ENCODE data around the gene CRHR2.

CRHR2 gene

DNA sequence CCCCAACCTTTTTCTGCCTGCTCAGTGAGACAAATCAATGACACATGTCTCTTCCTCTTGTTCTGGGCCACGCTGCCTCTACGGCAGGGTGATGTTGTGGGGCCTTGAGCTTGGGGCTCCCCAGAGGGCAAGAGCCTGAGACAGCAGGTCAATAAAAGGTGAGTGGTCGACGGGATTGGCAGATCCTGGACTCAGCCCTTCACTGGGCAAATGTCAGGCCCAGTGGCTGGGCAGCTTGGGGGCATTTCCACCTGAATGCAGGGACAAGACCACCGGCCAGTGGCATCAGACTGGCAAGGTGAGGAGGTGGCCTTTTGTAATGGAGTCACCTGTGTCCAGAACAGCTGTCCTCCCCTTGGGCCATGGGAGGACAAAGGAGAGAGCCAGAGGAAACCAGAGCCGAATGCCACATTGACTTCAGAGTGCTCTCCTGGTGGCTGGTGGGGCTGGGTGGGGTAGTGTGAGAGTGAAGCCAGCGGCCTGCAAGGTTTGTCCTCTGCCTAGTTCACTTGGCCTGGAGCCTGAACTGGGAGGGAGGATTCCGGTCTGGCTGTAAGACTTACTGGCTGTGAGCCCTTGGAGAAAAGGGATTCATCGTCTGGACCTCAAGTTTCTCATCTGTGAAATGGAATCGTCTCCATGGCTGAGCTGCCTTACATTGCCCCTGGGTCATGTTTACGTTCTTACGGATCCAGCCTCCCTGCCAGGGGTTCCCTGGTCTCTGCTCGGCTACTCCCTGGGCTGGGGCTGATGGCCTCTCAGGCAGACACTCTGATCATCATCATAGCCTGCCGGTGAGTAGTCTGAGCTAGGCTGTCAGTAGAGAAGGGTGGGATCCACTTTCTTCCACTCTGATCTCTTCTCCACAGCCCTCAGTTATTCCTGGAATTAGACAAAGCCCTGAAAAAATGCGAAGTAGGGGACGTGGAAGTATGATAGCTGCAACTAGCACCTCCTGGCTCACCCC is 25.4 kb upstream of the CRHR2 start:
- DNase-seq (ENCODE audit: low read depth in 1 of 2, low spot score in 1 of 2): no peak

DNA sequence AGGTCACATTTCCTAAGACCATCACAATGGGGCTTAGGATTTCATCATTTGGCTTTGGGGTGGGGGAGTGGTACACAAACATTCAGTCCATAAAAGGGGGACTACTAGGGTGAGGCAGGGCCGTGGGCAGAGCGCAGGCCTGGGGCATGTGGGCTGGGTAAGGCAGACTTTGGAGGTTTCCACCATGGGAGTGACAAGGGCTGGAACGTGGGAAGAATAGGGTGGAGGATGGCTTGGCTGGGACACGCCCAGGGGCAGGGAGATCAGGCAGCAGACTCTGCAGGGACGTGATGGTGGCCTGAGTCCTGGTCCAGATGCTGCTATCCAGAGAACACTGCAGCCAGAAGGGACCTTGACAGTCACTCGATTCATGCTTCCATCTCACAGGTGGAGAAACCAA is 24.7 kb upstream of the CRHR2 start:
- DNase-seq (ENCODE audit: low read depth in 1 of 2, low spot score in 1 of 2): no peak

DNA sequence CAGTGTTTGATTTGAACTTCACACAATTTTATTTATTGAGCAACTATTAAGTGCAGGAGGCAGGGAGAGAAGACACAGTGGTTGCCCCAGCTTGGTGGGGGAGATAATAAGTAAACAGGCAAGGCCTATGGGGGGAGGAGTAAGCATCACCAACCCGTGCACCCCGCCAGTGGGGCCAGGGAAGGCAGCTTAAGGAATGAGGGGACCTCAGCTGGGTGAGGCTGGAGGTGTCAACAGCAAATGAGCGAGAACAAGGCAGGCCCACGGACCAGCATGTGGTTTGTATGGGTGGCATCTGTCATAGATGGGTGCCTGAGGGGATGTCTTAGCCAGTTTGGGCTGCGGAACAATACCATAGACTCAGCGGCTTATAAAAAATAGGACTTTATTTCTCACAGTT is 24.1 kb upstream of the CRHR2 start:
- no peak for DNase-seq (ENCODE audit: low read depth in 1 of 2, low spot score in 1 of 2)

DNA sequence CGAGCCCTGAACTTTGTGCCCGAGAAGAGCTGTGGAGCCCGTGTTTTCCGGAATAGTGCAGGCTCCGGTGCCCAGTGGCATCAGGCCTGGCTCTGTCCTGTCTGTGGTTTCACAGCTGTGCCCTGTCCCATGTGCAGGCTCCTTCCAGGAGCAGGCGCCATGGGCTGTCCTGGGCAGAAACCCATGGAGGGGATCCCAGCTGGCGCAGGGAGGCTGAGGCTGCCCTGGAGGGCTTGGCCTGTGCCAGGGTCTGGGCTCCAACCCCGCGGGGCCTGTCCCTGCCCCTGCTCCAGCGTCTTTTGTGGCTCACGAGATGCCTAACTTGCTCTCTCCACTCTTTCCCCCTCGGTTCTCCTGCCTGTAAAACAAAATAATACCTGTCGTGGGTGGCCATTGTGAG is 23.3 kb upstream of the CRHR2 start:
- DNase-seq (ENCODE audit: low read depth in 1 of 2, low spot score in 1 of 2): no peak

DNA sequence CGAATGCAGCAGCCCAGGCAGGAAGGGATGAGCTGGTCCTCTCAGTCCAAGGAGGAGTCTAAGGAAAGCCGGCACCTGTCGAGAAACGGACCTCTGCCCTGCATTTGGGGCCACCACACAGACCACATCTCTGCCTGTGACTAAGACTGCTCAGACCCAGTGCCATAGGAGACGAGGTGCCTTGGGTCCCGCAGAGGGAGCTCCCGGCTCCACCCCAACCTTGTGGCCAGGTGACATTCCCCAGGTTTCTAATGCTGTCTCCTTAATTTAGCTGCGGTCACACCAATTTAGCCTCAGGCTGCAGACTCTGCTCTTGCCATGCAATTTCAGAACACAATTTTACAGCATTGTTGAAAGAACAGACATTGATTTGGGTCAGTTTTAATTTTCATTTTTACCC is 22.8 kb upstream of the CRHR2 start:
- DNase-seq (ENCODE audit: low read depth in 1 of 2, low spot score in 1 of 2): no peak

DNA sequence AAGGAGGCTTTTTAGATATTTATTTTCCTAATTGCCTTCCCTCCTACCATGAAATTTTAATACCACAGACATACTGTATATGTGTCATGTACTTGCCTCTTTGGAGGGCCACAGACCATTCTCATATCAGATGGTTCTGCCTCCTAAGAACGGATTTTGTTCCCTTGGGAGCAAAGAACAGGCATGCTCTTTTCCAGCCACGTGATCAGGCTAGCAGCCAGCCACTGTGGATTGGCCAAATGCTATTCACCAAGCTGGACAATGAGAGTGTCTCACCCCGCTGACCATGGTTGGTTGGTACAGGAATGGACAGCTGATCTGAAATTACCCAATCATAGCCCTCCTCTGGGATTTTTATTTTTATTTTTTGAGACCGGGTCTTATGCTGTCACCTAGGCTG is 21.5 kb upstream of the CRHR2 start:
- no peak for DNase-seq (ENCODE audit: low read depth in 1 of 2, low spot score in 1 of 2)

DNA sequence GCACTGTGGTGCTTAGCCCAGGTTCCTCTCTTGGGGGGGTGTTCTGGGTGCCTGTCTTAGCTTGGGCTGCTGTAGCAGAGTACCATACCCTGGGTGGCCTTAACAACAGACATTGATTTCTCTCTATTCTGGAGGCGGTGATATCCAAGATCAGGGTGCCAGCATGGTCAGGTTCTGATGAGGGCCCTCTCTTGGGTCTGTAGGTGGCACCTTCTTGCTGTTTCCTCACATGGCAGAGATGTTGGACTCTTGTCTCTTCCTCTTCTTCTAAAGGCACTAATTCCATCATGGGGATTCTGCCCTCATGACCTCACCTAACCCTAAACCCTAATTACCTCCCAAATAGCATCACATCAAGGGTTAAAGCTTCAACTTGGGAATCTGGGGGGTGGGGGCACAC is 19.9 kb upstream of the CRHR2 start:
- DNase-seq (ENCODE audit: low read depth in 1 of 2, low spot score in 1 of 2): no peak

DNA sequence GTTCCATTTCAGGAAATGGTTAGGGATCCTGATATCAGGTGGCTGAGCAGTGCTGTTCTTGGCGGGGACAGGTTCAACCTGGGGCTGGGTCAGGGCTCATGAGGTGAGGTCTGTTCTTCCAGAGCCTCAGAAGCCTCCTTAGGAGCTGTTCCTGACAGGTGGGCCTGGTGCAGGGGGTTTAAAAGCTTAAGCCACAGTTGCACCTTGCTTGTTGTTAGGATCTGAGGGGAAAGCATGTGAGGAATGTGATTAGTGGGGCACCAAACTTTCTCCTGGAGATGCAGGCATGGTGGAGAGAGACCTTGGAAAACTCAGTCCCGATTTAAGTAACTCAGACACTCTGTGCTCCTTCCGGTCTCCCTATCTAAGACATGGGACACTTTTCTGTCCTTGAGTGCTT is 18.7 kb upstream of the CRHR2 start:
- no peak for DNase-seq (ENCODE audit: low read depth in 1 of 2, low spot score in 1 of 2)

DNA sequence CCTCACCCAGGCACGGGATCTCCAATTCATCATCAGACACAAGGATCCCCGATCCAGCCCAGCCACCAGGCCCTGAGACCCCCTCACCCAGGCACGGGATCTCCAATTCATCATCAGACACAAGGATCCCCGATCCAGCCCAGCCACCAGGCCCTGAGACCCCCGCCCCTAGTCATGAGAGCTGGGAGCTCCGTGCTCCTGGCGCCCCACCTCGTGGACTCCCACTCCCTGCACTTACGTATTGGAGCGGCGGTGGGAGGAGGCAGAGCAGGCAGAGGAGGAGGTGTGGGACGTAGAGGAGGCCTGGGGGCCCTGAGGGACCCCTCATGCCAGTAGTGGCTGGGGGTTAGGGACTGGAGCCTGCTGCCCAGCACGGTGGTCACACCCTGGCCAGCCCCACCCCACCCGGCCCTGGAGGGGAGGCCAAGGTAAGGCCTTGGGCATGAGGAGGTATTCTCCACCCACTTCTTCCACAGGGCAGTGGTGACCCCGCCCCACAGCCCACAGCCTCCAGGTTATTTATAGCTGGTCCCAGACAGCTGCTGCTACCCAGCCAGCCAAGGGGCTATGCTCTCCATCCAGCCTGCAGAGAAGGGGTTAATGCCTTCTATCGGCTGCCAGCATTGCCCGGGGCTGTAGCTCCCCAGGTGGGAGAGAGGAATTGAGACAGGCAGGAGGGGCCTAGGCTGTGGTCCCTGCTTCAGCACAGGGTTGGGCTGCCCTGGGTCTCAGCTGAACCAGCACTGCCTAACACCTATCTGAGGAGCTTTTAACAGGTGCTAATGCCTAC is 17.6 kb upstream of the CRHR2 start:
- no peak for DNase-seq (ENCODE audit: low read depth in 1 of 2, low spot score in 1 of 2)

DNA sequence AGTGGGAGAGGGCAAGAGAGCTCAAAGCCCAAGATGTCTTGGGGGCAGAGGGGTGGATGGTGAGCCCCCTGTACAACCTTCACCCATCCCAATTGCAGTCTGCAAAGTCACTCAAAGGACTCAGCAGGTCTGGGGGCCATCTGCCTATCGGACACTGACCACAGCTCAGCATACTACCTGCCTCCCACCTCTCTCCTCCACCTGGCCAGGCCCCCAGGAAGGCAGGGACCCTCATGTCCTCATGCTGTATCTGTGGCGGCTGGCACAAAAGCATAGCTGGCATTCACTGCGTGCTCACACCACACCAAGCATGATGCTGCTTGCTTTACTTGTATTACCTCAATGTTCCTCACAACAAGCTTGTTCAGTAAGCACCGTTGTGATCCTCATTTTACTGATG is 16.2 kb upstream of the CRHR2 start:
- DNase-seq (ENCODE audit: low read depth in 1 of 2, low spot score in 1 of 2): no peak

DNA sequence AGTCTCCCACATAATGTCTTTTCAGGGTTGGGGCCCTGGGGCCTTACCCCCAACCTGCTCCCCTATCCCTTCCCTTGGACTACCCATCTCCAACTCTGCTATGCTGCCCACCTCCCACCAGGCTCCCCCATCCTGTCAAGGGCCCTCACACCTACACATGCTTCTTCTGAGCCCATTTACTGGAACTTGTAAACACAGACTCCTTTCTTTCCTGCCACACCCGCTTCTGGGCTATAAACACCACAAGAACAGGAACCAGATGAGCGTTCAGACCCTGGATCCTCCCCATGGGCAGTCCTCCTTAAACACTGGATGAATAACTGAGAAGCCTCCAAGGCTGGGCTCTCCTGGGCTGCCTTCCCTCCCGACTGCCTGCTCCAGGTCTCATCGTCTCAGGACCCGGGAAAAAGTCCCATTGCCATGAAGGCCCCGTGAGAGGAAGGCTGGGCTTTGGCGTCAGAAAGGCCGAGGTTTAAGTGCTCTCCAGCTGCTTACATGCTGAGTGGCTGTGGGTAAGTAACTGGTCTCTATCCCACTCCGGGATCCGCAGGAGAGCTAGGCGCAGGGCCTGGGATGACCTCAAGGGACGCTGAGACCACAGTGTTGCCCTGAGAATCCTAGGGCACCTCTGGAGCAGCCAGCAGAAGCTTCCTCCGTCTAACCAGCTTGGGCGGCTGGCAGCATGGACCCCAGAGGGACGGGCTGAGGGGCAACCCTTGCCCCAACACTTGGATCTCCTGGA is 15.6 kb upstream of the CRHR2 start:
- DNase-seq (ENCODE audit: low read depth in 1 of 2, low spot score in 1 of 2): no peak

DNA sequence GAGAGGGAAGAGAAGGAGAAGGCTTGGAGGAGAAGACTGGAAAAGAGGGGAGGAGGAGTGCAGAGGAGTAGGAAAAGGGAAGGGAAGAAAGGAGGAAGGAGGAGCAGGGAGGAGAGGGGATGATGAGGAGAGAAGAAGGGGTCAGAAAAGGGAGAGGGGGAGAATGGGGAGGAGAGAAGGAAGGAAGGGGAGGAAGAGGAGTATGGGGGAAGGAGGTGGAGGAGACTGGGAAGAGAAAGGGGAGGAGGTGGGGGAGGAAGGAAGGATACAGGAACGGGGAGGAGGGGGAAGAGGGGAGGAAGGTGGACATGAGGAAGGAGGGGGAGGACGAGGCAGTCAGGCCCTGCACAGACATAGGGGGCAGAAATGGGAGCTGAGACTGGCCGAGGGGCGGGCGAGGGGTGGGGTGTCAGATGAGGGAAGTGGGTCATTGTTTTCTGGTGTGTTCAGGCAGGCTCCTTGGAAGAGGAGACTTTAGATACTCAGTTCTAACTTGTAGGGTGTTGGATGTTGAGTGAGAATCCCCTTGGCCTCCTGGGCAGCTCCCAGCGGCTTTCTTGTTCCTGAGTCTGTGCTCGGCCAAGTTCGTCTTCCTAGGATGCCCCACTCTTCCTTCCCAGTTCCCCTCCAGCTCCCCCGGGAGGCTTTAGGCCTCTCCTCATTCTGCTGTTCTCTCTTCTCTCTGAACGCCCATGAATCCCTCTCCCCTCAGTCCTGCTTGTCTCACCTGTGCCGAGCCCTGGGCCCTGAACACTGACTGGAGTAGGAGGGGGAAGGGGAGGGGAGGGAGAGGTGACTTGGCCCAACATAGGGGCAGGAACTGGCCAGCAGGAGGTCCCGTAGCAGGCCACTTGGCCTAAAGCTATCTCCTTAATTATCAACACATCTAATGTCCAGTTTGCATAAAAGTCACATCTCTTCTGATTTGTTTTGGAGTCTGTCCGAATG is 12.8 kb upstream of the CRHR2 start:
- no peak for DNase-seq (ENCODE audit: low read depth in 1 of 2, low spot score in 1 of 2)

DNA sequence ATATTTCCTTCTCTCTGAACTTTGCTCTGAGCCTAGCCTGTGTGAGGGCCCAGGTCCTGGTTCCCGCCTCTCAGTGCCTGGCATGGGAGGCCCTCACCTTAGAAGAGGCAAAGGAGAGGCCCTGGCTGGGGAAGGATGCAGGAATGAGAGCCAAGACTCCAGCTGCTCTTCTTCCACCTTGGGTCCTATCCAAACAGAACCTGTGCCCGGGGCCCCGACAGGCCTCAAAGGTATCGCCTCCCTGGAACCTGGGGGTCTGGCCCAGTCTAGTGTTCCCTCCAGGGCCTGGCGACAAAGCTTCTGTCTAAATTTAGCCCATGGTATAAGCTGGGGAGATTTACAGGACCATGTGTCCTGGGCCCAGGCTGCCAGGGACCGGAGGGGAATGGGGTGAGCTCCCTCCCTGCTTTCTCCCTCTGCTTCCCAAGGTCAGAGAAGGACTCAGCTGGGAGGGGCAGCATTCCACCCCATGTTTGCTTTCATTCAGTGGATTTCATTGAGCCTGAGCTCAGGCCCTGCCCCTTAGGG is 12.0 kb upstream of the CRHR2 start:
- no peak for DNase-seq (ENCODE audit: low read depth in 1 of 2, low spot score in 1 of 2)

DNA sequence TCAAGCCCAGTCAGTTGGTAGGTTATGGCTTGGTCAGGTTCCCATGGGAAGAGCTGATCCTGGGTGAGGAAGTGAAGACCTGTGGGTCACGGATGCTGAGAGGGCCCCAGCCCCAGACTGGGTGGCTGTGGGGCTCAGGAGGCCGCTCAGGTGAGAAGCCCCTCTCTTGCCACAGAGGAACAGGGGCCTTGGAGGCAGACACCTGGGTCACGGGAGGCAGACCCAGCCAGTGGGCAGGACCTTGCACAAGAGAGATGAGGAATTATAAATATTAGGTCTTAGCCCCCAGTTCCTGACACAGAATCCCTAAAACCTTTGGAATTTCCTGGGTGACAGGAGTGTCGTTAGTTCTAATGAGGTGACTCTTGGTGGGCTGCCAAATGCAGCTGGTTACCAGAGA is 10.6 kb upstream of the CRHR2 start:
- DNase-seq (ENCODE audit: low read depth in 1 of 2, low spot score in 1 of 2): no peak

DNA sequence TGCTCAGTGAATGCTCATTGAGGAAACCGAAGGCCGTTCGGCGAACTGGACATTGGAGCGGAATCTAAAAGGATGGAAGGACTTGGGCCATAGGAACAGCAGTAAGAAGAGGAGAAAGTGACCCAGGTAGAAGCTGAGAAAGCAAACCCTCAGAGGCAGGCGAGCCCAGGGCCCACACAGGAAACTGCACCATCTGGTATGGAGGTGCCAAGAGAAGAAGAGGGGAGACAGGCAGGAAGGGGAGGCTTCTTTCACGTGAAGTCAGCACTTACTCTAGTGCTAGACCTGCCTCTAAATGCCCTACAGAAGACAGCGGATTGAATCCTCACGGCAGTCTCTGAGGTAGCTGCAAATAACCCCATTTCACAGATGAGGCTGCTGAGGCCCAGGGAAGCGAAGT is 10.2 kb upstream of the CRHR2 start:
- DNase-seq (ENCODE audit: low read depth in 1 of 2, low spot score in 1 of 2): no peak

DNA sequence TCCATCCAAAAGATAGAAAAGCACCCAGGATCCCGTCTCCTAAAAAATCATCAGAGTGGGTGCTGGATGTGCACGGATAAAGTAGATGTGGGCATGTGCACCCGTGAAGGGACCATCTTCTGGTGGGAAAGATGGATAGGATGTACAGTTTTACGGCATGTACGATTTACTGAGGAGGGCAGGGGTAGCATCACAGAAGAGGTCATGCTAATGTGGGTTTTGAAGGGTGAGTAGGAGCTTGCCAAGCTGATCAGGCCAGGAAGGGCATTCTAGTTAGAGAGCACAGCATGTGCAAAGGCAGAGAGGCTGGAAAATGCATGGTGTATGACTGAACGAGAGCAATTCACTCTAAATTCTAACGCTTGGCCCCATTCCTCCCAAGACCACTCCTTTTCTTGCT is 7.8 kb upstream of the CRHR2 start:
- no peak for DNase-seq (ENCODE audit: low read depth in 1 of 2, low spot score in 1 of 2)

DNA sequence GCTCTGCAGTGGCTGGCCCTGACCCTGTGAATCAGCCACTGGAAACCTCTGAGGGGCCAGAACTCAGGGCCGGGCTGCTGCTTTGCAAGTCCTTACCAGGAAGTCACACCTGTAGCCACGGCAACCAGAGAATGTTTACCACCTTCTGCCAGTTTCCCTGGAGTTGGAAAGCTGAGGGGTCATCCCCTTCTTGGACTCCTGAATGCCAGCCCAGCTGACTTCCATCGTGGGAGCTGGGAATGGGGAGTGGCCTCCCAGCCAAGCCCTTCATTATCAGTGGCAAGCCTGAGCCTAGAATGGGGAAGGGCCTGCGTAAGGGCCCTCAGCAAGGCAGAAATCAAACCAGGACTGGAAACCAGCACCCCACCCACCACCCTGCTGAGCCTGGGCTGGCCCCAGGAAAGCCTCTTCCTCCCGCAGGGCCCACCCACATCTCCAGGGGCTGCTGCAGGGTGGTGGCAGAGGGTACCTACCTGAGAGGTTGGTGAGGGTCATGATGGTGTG is 6.5 kb upstream of the CRHR2 start:
- DNase-seq (ENCODE audit: low read depth in 1 of 2, low spot score in 1 of 2): no peak

DNA sequence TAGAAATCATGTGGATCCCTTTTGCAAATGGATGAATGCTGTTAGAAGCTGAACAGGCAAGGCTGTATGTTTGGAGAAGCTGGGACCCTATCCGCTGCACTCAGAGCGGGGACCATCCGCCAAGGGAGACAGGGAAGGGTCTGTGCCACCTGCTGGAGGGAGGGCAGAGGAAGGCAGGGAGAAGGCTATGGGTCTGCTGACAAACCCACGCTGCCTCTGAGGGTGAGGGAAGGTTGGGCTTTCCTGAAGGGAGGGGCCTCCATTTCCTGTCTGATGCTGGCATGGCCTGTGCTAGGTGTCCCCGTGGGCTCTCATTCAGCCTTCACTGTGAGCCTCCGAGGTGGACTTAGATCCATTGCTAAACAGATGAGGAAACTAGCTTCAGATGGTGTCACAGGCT is 5.3 kb upstream of the CRHR2 start:
- DNase-seq (ENCODE audit: low read depth in 1 of 2, low spot score in 1 of 2): no peak

DNA sequence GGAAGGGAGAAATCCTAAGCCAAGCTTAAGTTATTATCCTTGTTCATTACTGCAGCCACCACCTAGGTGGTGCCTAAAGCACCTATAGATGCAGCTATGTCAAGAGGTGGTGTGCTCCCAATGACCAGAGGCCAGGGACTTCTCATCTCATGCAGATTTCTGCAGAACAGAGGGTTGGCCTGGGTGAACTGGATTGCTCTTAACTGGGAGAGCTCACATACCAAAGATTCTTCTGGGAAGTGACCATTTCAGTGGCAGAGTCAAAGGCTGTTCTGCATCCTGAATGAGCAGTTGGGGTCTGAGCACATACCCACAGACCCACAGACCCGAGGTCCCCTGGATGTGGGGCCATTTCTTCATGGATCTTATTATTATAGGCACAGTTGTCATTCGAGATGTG is 2.1 kb upstream of the CRHR2 start:
- no peak for DNase-seq (ENCODE audit: low read depth in 1 of 2, low spot score in 1 of 2)

DNA sequence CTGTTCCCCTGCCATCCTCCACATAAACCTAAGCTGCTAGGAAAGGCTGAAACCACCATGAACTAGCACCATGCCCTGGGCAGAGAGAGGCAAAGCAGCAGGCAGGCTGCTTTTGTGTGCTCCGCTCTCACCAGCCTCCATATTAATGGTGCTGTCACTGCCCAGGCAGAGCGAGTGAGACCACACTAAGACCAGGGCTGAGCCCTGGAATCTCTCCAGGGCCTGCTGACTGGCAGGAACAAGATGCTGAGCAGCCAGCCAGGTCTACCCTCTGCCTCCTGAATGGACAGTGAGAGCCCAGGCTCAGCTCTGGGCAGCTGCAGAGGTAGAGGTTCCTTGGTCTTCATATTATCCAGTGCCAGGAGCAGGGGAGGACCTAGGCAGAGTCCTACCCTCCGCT is 1.6 kb upstream of the CRHR2 start:
- no peak for DNase-seq (ENCODE audit: low read depth in 1 of 2, low spot score in 1 of 2)
